Dermis microvascular lymphatic vessel endothelial cell (primary cell): Measurements from ENCODE around the gene CDC42BPA. TPM values are rescaled to one million over a fixed set of nuclear protein-coding genes. Genes with fewer than 3 reads are reported as not detected.
A peak's percentile ranks its signal among the peaks of the same experiment; 100 is the strongest.
"Not testable (repeated sequence)": the region's sequence is repeated elsewhere in the genome, so short reads cannot be mapped to it uniquely, and the experiment has no call there.

Source experiments
- DNase-seq, 2 donors: peaks; one replicate each; pipeline versions ENCODE4 v3.0.0 to v3.0.0-alpha.2; 2010; ENCODE audit warnings: low read depth in 2 of 2
- total RNA-seq: library from RNA; depleted of rRNA; stranded (reverse); fragments of >200 nt; gene quantifications from 2 replicates; pipeline ENCODE4 v1.2.1, GENCODE V29; 2014

The CDC42BPA gene
- total RNA-seq, 1 donor from 2014 or later, result 53.0 TPM

GRCh38 chr1:227308367-227309336 is 9.6 kb downstream of the CDC42BPA start:
- DNase-seq, result no peak

GRCh38 chr1:227306689-227307088 is 11.6 kb downstream of the CDC42BPA start:
- DNase-seq, result no peak

DNA sequence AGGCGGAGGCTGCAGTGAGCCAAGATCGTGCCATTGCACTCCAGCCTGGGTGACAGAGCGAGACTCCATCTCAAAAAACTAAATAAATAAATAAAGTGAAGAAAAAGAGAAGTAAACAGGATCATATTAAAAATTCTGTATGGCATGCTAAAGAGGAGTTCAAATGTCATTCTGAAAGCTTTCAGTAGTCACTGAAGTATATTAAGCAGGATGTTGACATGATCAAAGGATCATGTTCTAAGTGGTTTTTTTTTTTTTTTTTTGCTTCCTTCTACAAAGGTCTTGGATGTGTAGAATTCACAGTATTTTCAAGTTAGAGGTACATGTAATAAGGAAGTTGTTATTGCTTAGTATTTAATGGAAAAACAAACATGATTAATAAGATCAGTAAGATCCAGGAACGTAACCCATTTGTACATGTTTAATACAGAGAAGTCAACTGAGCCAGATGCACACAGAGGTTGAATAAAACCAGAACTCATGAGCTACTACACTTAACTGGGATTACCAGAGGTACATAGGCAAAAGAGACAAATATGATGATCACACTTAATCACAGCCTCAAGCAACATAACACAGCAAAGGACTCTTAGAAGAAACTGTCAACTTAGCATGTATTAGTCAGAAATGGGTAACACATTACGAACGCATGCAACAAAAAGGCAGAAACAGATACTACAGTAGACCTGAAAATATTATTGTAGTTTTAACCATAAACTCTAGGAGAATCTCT is 12.2 kb downstream of the CDC42BPA start:
- no peak for DNase-seq

DNA sequence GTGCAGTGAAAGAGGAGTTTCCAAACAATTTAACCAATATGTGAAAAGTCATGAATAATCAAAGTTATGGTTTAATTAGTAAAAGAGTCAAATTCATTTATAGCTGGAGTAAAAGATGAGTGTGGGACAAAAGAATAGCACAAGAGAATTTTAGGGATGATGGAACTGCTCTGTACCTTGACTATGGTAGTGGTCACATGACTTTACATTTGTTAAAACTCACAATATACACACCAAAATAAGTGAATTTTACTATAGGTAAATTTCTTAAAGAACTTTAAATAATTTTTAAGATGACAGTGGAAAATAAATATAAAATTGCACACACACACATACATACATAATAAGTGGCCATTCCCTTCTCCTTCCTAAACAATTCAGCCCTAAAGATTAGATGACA is 13.6 kb downstream of the CDC42BPA start:
- no peak for DNase-seq

GRCh38 chr1:227303662-227304061 is 14.6 kb downstream of the CDC42BPA start:
- DNase-seq, result no peak

GRCh38 chr1:227300682-227301081 is 17.6 kb downstream of the CDC42BPA start:
- no peak for DNase-seq

DNA sequence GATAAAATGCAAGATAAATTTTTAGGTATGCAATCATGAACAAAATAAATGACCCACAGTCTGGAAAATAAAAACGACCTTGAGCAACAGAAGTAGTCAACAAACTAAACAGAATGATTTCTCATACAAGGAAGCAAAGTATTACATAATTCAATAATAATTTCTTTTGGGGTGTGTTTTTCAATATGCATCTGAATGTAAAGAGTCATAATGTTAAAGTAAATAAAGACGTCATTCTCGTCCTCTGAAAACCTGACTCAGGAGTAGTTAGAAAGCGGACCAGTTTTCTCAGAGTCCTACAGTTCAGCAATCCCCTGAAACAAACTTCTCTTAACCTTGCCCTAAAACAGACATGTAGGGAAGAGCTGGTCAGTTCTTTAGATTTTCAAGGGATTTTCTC is 18.6 kb downstream of the CDC42BPA start:
- peak in 1 of 2 donors; percentile 48 for DNase-seq

DNA sequence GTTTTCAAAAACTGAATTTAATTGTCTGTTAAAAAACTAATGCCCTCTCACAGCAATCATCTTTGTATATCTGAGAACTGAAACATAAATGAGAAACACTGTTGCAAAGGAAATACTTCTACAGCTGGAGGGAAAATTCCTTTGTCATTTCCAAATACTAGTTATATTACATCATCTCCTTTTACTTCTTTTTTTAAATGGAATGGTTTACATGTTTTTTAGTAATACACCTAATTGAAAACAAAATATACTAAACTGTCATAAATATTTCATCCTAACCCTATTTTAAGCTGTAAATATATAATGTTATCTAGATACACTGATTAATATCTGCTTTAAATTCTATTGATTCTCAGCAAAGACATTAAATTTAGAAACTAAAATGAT is 19.1 kb downstream of the CDC42BPA start:
- peak in 1 of 2 donors; percentile 69 for DNase-seq

DNA sequence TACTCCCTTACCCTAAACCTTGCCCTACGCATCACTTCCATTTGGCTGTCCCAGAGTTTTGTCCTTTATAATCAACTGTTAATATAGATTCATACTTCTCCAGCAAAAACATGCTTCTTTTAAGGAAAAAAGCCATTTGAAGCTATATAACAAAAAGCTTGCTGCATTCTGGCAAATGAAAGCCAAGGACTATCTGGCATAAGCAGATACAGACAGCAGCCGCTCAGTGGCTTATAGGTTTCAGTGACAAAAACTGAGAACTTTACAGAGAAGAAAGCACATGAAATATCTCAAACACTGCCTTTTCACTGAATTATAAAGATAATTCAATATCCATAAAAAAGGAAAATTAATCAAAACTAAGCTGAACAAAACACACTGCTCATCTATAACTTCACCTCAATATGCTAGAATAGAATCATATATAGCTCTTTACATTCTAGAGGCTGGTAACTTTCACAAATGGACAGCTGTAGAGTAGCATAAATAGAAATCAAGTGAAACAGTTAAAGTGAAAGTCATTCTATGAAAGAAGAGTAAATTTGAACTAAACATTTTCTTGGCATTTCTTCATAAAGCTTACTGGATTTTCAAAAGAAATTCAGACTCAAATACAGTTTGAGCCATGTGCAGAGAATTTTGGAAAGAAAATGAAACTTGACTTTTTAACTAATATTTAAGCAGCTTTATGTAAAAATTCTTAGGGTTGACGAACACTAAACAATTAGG is 19.6 kb downstream of the CDC42BPA start:
- peak in 1 of 2 donors; percentile 23 for DNase-seq

DNA sequence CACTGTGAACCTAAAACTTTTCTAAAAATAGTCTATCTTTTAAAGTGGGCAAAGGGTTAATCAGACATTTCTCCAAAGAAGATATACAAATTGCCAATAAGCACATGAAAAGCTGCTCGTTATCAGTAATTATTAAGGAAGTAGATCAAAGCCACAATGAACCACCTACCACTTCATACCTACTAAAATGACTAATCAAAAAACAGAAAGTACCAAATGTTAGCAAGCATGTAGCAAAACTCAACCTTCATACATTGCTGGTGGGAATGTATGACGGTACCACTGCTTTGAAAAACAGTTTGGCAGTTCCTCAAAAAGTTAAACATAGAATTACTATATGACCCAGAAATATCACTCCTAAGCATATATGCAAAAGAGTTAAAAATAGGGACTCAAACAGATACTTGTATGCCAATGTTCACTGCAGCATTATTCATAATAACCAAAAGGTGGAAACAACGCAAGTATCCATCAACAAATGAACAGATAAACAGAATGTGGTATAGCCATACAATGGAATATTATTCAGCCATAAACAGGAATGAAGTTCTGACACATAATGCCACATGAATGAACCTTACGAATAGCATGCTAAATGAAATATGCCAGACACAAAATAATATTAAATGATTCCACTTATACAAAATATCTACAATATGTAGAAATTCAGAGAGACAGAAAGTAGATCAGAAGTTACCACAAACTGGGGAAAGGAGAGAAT is 21.1 kb downstream of the CDC42BPA start:
- no peak for DNase-seq

DNA sequence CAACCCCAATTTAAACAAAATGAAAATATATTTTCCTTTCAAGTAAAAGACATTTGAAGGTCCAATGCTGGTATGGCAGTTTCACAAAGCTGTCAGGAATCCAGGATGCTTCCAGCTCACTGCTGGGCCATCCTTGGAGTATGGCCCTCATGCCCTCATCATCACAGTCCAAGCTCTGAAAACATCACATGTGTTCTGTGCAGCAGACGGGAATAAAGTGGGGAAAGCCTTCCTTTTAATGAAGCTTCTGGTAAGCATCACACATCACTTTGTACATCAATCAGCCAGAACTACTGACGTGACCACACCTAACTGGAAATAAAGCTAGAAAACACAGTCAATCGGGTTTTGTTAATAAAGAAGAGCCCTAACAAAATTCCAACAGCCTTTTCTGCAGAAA is 22.7 kb downstream of the CDC42BPA start:
- no peak for DNase-seq

DNA sequence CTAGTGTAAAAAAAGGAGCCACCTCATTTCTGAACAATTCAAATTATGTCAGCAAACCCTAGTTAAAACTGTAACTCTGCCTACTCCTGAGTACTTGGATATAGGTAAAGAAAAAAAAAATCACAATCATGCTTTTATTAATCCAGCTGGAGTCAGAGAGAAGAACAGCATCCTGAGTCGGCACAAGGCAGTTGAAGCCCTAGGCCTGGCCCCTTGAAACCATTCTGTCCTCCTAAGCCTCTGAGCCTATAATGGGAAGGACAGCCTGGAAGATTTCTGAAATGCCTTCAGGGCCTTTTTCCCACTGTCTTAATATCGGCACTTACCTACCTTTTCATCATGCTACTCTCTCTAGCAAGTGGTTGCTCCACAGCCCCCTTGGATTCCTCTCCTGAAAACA is 32.5 kb downstream of the CDC42BPA start:
- no peak for DNase-seq

- DNase-seq, result no peak
These were observed 36.9 kb downstream of the CDC42BPA start for GRCh38 chr1:227281371-227281770.

DNA sequence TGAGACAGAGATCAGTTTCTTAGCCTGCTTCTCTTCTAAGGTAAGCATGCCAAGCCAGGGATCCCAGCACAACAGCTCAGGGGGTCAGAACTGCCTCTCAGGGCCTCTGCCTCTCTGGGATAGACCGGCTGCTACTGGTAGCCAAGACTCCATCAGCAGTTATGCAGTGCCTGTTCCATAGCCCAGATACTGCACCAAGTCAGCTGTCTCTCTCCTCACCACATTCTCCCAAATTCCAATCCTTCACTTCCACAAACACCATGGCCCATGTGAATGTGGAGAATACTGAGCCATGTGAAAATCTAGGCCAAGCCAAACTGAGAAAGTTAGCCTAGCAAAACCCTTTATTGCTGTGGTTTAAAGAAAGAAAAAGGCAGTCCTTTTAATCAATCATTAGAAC is 37.5 kb downstream of the CDC42BPA start:
- no peak for DNase-seq

- DNase-seq, result not testable (repeated sequence)
These were observed 42.1 kb downstream of the CDC42BPA start for GRCh38 chr1:227276156-227276693.

DNA sequence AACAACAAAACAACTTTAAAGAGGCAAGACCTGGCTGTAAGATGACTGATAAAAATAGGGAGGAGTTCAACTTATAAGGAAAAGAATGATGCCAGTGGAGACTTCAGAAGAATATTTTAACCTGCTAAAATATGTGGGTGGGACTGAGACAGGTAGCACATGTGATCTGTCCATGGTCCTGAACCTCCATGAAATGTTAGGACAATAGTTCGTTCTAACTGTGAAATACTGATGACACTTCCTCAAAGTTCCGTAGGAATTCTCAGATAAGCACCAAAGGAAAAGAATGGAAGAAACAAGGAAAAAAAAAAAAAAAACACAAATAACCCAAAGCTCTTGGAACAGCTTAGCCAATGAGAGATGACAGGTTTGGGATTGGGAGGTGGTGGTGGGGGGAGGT is 44.7 kb downstream of the CDC42BPA start:
- DNase-seq, result peak; percentile 29 to 59

GRCh38 chr1:227272428-227272827 is 45.9 kb downstream of the CDC42BPA start:
- no peak for DNase-seq

GRCh38 chr1:227270554-227270953 is 47.7 kb downstream of the CDC42BPA start:
- no peak for DNase-seq

DNA sequence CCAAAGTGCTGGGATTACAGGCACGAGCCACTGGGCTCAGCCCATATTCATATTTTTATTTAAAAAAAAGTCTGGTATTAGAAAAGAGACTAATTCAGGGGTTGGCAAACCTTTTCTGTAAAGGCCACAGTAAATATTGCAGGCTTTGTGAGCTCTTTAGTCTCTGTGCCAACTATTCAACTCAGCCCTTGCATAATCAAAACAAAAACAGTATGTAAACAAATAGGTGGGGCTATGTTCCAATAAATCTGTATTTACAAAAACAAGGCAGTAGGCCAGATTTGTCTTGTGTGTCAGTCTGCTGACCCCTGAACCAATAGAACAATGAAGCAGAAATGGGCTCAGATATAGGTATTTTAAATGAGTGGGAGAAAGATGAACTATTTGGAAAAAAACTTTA is 49.3 kb downstream of the CDC42BPA start:
- DNase-seq, result peak; percentile 35 to 43

GRCh38 chr1:227265891-227266290 is 52.4 kb downstream of the CDC42BPA start:
- no peak for DNase-seq

GRCh38 chr1:227263869-227264268 is 54.4 kb downstream of the CDC42BPA start:
- no peak for DNase-seq
